ENCODE results near the gene RALGAPA2. TPM values are rescaled to one million over a fixed set of nuclear protein-coding genes. Genes with fewer than 3 reads are reported as not detected.

RALGAPA2 gene
- total RNA-seq, 1 experiment from 2014 or later: 13.4 TPM

GRCh38 chr20:20549704-20550103 is 162.7 kb downstream of the RALGAPA2 start:
- H3K36me3 ChIP-seq (ENCODE audit: control insufficient read depth, insufficient read depth, low read length): no peaks in the 10 kb centered on the region
- ATAC-seq (no peak), DNase-seq (ENCODE audit: low read depth, low spot score) (no peak)
- H3K27ac ChIP-seq (ENCODE audit: low read length): no peak overlapping the region
- POLR2A ChIA-PET: no interaction called here
- CTCF ChIA-PET: no interaction called here
- intact Hi-C loops (cut with micrococcal nuclease; ENCODE audit: unreplicated experiment): no loop called here
- H3K4me3 ChIP-seq (ENCODE audit: low read depth in 2 of 2, low read length in 2 of 2): no peak overlapping the region
- in situ Hi-C loops (cut with HindIII; ENCODE audit: low pct_unique_long_range_greater_than_20kb, low sequenced_read_pairs): no loop called here
- H3K27me3 ChIP-seq (ENCODE audit: control insufficient read depth, insufficient read depth, low read length): no peaks in the 10 kb centered on the region
- no TSS peak for BruUV-seq (replicated peaks)
- H3K4me1 ChIP-seq (ENCODE audit: control insufficient read depth, insufficient read depth, low read length): no peaks in the 10 kb centered on the region
- TF ChIP-seq TCF7L2 (IDR thresholded peaks at IDR 0.05; ENCODE audit: low read depth, low read length) (no peak), SIN3A (IDR thresholded peaks at IDR 0.05; ENCODE audit: borderline replicate concordance, insufficient read depth, low read depth, low read length) (no peak), POLR2AphosphoS5 (IDR thresholded peaks at IDR 0.05; ENCODE audit: low read depth, low read length) (no peak)
- TF ChIP-seq, protein P1, sequence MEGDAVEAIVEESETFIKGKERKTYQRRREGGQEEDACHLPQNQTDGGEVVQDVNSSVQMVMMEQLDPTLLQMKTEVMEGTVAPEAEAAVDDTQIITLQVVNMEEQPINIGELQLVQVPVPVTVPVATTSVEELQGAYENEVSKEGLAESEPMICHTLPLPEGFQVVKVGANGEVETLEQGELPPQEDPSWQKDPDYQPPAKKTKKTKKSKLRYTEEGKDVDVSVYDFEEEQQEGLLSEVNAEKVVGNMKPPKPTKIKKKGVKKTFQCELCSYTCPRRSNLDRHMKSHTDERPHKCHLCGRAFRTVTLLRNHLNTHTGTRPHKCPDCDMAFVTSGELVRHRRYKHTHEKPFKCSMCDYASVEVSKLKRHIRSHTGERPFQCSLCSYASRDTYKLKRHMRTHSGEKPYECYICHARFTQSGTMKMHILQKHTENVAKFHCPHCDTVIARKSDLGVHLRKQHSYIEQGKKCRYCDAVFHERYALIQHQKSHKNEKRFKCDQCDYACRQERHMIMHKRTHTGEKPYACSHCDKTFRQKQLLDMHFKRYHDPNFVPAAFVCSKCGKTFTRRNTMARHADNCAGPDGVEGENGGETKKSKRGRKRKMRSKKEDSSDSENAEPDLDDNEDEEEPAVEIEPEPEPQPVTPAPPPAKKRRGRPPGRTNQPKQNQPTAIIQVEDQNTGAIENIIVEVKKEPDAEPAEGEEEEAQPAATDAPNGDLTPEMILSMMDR (IDR thresholded peaks at IDR 0.05): no peak
- TF ChIP-seq, protein P2, sequence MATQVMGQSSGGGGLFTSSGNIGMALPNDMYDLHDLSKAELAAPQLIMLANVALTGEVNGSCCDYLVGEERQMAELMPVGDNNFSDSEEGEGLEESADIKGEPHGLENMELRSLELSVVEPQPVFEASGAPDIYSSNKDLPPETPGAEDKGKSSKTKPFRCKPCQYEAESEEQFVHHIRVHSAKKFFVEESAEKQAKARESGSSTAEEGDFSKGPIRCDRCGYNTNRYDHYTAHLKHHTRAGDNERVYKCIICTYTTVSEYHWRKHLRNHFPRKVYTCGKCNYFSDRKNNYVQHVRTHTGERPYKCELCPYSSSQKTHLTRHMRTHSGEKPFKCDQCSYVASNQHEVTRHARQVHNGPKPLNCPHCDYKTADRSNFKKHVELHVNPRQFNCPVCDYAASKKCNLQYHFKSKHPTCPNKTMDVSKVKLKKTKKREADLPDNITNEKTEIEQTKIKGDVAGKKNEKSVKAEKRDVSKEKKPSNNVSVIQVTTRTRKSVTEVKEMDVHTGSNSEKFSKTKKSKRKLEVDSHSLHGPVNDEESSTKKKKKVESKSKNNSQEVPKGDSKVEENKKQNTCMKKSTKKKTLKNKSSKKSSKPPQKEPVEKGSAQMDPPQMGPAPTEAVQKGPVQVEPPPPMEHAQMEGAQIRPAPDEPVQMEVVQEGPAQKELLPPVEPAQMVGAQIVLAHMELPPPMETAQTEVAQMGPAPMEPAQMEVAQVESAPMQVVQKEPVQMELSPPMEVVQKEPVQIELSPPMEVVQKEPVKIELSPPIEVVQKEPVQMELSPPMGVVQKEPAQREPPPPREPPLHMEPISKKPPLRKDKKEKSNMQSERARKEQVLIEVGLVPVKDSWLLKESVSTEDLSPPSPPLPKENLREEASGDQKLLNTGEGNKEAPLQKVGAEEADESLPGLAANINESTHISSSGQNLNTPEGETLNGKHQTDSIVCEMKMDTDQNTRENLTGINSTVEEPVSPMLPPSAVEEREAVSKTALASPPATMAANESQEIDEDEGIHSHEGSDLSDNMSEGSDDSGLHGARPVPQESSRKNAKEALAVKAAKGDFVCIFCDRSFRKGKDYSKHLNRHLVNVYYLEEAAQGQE (IDR thresholded peaks at IDR 0.05; ENCODE audit: insufficient read depth in 1 of 2, low read depth in 2 of 2, low read length in 1 of 2): no peak
- H3K9me3 ChIP-seq (ENCODE audit: control insufficient read depth, insufficient read depth, low read depth, low read length): no peaks in the 10 kb centered on the region

- intact Hi-C loops (cut with micrococcal nuclease; ENCODE audit: unreplicated experiment) (no loop called here), in situ Hi-C loops (cut with HindIII; ENCODE audit: low pct_unique_long_range_greater_than_20kb, low sequenced_read_pairs) (no loop called here)
- ATAC-seq (no peak), DNase-seq (ENCODE audit: low read depth, low spot score) (no peak)
- ChIA-PET POLR2A (no interaction called here), CTCF (no interaction called here)
- no TSS peak for BruUV-seq (replicated peaks)
- Histone ChIP-seq H3K9me3 (ENCODE audit: control insufficient read depth, insufficient read depth, low read depth, low read length) (no peaks in the 10 kb centered on the region), H3K27me3 (ENCODE audit: control insufficient read depth, insufficient read depth, low read length) (no peaks in the 10 kb centered on the region), H3K4me1 (ENCODE audit: control insufficient read depth, insufficient read depth, low read length) (no peaks in the 10 kb centered on the region), H3K36me3 (ENCODE audit: control insufficient read depth, insufficient read depth, low read length) (no peaks in the 10 kb centered on the region), H3K4me3 (ENCODE audit: low read depth in 2 of 2, low read length in 2 of 2) (no peak overlapping the region), H3K27ac (ENCODE audit: low read length) (no peak overlapping the region)
- TF ChIP-seq TCF7L2 (IDR thresholded peaks at IDR 0.05; ENCODE audit: low read depth, low read length) (no peak), POLR2AphosphoS5 (IDR thresholded peaks at IDR 0.05; ENCODE audit: low read depth, low read length) (no peak), SIN3A (IDR thresholded peaks at IDR 0.05; ENCODE audit: borderline replicate concordance, insufficient read depth, low read depth, low read length) (no peak)
- TF ChIP-seq, protein P1 (IDR thresholded peaks at IDR 0.05): no peak
These were observed 163.2 kb downstream of the RALGAPA2 start for GRCh38 chr20:20549267-20549612.

All from Panc1 (cell line).